K562 (cell line): ENCODE measurements around the gene IL20RB. TPM values are rescaled to one million over a fixed set of nuclear protein-coding genes. Genes with fewer than 3 reads are reported as not detected.
A peak's percentile ranks its signal among the peaks of the same experiment; 100 is the strongest.

Source experiments
- ETS2 ChIP-seq: IDR thresholded peaks from 2 replicates; pipeline ENCODE4 v1.6.1; 2016; ENCODE audit warnings: borderline replicate concordance, missing genetic modification characterization, mild to moderate bottlenecking, moderate library complexity, missing compliant biosample characterization; ENCODE audit not compliant: poor library complexity, severe bottlenecking
- NCOA2 ChIP-seq, 2 experiments: fragments of 450-650 bp; IDR thresholded peaks; 2 replicates each; pipeline ENCODE4 v1.6.1; 2018; ENCODE audit warnings: mild to moderate bottlenecking in 2 of 2, moderate library complexity in 1 of 2; ENCODE audit not compliant: partially characterized antibody in 2 of 2
- POLR2B ChIP-seq: fragments of 450-650 bp; IDR thresholded peaks from 2 replicates; pipeline ENCODE4 v1.6.1; 2018; ENCODE audit warnings: low read depth; ENCODE audit not compliant: partially characterized antibody
- SMARCA5 ChIP-seq: fragments of 450-650 bp; IDR thresholded peaks from 2 replicates; pipeline ENCODE4 v1.6.1; 2016
- TCF7 ChIP-seq: sonication (generic); IDR thresholded peaks from 2 replicates; pipeline ENCODE4 v1.6.1; 2016; ENCODE audit warnings: antibody characterized with exemption, borderline replicate concordance
- U2AF1 ChIP-seq: fragments of 200-400 bp; formaldehyde crosslinking; optimal IDR thresholded peaks from 2 replicates; pipeline ENCODE3; 2017; ENCODE audit warnings: mild to moderate bottlenecking, low read depth, low read length, moderate library complexity
- XRCC5 ChIP-seq: fragments of 200-400 bp; formaldehyde crosslinking; IDR thresholded peaks from 2 replicates; pipeline ENCODE4 v1.6.1; 2017; ENCODE audit warnings: low read depth, mild to moderate bottlenecking, low read length
- ZKSCAN8 ChIP-seq: fragments of 200-800 bp; sonication (Bioruptor generic); IDR thresholded peaks from 2 replicates; pipeline ENCODE4 v1.6.1; 2016; ENCODE audit warnings: missing genetic modification characterization, missing compliant biosample characterization
- ZNF124 ChIP-seq: sonication (generic); formaldehyde crosslinking; IDR thresholded peaks from 2 replicates; pipeline ENCODE4 v1.8.1; 2022; ENCODE audit warnings: missing genetic modification reagents
- ZNF3 ChIP-seq: fragments of 250-450 bp; sonication (Bioruptor Pico); IDR thresholded peaks from 2 replicates; pipeline ENCODE4 v1.5.0; 2021; ENCODE audit warnings: mild to moderate bottlenecking, moderate library complexity
- ZNF444 ChIP-seq: fragments of 250-450 bp; sonication (Bioruptor Pico); IDR thresholded peaks from 2 replicates; pipeline ENCODE4 v1.4.0; 2020; ENCODE audit warnings: mild to moderate bottlenecking, moderate library complexity
- ZNF445 ChIP-seq: fragments of 250-450 bp; sonication (Bioruptor Pico); IDR thresholded peaks from 2 replicates; pipeline ENCODE4 v1.4.0; 2020; ENCODE audit warnings: low read depth, mild to moderate bottlenecking, moderate library complexity
- ZNF717 ChIP-seq: fragments of 250-450 bp; sonication (Bioruptor Pico); IDR thresholded peaks from 2 replicates; pipeline ENCODE4 v1.5.0; 2021
- polyA plus RNA-seq, 8 experiments: library from polyadenylated mRNA; depleted of rRNA in 4 of 8; stranded (reverse) in 5 of 8; unstranded in 3 of 8; fragments of >200 nt; fragmentation: Nextera tagmentation in 2 of 8; fragmentation: Illumina TruSeq in 1 of 8; extraction: Ambion mirVana in 2 of 8; extraction: Trizol in 1 of 8; gene quantifications; 2 replicates each; pipeline versions ENCODE4 v1.2.1 to v1.2.3, GENCODE V29; 2011 to 2014; ENCODE audit warnings: inconsistent platforms in 1 of 8, missing spikeins in 1 of 8
- total RNA-seq, 7 experiments: library from RNA; depleted of rRNA in 6 of 7; stranded (reverse); fragments of >200 nt in 6 of 7; fragmentation: Illumina TruSeq in 2 of 7; extraction: Trizol in 2 of 7; gene quantifications; 2 replicates each; pipeline versions ENCODE4 v1.2.1 to v1.2.3, GENCODE V29; 2011 to 2021; ENCODE audit warnings: low replicate concordance in 1 of 7
- TF ChIP-seq, protein P1 (sequence below): fragments of 200-600 bp; sonication (generic); IDR thresholded peaks from one replicate; pipeline ENCODE4 v1.6.1; 2012; ENCODE audit warnings: mild to moderate bottlenecking, low read depth, low read length, inconsistent platforms
- TF ChIP-seq, protein P2 (sequence below): sonication (generic); formaldehyde crosslinking; IDR thresholded peaks from 2 replicates; pipeline ENCODE4 v1.8.1; 2022; ENCODE audit warnings: missing genetic modification reagents
- TF ChIP-seq, protein P3 (sequence below): fragments of 250-450 bp; sonication (Bioruptor Pico); IDR thresholded peaks from 2 replicates; pipeline ENCODE4 v1.4.0; 2020; ENCODE audit warnings: borderline replicate concordance

The IL20RB gene
- total and polyA plus RNA-seq, 9 of the 15 experiments (the other 6 are each of a cell fraction or from before 2014, with no cell fraction given): 0.77 to 9.9 (median 6.1) TPM

DNA sequence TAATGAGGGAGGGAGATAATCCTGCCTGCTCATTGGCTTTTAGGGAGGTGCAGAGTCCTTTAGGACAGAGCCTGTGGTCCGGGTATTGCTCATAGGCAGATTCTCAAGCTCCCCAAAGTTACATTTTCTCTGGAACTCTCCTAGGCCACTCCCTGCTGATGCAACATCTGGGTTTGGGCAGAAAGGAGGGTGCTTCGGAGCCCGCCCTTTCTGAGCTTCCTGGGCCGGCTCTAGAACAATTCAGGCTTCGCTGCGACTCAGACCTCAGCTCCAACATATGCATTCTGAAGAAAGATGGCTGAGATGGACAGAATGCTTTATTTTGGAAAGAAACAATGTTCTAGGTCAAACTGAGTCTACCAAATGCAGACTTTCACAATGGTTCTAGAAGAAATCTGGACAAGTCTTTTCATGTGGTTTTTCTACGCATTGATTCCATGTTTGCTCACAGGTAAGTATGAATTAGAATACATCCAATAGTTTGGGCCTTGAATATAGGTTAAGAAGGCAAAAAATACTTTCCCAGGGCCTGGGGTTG is at the start of gene IL20RB (continued):
- TF ChIP-seq, protein P1, sequence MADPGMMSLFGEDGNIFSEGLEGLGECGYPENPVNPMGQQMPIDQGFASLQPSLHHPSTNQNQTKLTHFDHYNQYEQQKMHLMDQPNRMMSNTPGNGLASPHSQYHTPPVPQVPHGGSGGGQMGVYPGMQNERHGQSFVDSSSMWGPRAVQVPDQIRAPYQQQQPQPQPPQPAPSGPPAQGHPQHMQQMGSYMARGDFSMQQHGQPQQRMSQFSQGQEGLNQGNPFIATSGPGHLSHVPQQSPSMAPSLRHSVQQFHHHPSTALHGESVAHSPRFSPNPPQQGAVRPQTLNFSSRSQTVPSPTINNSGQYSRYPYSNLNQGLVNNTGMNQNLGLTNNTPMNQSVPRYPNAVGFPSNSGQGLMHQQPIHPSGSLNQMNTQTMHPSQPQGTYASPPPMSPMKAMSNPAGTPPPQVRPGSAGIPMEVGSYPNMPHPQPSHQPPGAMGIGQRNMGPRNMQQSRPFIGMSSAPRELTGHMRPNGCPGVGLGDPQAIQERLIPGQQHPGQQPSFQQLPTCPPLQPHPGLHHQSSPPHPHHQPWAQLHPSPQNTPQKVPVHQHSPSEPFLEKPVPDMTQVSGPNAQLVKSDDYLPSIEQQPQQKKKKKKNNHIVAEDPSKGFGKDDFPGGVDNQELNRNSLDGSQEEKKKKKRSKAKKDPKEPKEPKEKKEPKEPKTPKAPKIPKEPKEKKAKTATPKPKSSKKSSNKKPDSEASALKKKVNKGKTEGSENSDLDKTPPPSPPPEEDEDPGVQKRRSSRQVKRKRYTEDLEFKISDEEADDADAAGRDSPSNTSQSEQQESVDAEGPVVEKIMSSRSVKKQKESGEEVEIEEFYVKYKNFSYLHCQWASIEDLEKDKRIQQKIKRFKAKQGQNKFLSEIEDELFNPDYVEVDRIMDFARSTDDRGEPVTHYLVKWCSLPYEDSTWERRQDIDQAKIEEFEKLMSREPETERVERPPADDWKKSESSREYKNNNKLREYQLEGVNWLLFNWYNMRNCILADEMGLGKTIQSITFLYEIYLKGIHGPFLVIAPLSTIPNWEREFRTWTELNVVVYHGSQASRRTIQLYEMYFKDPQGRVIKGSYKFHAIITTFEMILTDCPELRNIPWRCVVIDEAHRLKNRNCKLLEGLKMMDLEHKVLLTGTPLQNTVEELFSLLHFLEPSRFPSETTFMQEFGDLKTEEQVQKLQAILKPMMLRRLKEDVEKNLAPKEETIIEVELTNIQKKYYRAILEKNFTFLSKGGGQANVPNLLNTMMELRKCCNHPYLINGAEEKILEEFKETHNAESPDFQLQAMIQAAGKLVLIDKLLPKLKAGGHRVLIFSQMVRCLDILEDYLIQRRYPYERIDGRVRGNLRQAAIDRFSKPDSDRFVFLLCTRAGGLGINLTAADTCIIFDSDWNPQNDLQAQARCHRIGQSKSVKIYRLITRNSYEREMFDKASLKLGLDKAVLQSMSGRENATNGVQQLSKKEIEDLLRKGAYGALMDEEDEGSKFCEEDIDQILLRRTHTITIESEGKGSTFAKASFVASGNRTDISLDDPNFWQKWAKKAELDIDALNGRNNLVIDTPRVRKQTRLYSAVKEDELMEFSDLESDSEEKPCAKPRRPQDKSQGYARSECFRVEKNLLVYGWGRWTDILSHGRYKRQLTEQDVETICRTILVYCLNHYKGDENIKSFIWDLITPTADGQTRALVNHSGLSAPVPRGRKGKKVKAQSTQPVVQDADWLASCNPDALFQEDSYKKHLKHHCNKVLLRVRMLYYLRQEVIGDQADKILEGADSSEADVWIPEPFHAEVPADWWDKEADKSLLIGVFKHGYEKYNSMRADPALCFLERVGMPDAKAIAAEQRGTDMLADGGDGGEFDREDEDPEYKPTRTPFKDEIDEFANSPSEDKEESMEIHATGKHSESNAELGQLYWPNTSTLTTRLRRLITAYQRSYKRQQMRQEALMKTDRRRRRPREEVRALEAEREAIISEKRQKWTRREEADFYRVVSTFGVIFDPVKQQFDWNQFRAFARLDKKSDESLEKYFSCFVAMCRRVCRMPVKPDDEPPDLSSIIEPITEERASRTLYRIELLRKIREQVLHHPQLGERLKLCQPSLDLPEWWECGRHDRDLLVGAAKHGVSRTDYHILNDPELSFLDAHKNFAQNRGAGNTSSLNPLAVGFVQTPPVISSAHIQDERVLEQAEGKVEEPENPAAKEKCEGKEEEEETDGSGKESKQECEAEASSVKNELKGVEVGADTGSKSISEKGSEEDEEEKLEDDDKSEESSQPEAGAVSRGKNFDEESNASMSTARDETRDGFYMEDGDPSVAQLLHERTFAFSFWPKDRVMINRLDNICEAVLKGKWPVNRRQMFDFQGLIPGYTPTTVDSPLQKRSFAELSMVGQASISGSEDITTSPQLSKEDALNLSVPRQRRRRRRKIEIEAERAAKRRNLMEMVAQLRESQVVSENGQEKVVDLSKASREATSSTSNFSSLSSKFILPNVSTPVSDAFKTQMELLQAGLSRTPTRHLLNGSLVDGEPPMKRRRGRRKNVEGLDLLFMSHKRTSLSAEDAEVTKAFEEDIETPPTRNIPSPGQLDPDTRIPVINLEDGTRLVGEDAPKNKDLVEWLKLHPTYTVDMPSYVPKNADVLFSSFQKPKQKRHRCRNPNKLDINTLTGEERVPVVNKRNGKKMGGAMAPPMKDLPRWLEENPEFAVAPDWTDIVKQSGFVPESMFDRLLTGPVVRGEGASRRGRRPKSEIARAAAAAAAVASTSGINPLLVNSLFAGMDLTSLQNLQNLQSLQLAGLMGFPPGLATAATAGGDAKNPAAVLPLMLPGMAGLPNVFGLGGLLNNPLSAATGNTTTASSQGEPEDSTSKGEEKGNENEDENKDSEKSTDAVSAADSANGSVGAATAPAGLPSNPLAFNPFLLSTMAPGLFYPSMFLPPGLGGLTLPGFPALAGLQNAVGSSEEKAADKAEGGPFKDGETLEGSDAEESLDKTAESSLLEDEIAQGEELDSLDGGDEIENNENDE: no peak
- no peak for TF ChIP-seq TCF7
- no peak for TF ChIP-seq ZNF444
- no peak for TF ChIP-seq ZNF3
- TF ChIP-seq NCOA2 (IDR thresholded peaks at IDR 0.05; ENCODE audit: partially characterized antibody in 2 of 2): no peak
- no peak for TF ChIP-seq ZKSCAN8 (CRISPR knock-in tag)
- no peak for TF ChIP-seq ZNF124 (CRISPR knock-in tag)
- TF ChIP-seq ZNF445: no peak
- TF ChIP-seq ZNF717 (CRISPR knock-in tag): no peak
- TF ChIP-seq U2AF1: no peak
- peak; percentile 57 for TF ChIP-seq POLR2B
- TF ChIP-seq SMARCA5: no peak
- no peak for TF ChIP-seq XRCC5
- no peak for TF ChIP-seq ETS2
- TF ChIP-seq, protein P2, sequence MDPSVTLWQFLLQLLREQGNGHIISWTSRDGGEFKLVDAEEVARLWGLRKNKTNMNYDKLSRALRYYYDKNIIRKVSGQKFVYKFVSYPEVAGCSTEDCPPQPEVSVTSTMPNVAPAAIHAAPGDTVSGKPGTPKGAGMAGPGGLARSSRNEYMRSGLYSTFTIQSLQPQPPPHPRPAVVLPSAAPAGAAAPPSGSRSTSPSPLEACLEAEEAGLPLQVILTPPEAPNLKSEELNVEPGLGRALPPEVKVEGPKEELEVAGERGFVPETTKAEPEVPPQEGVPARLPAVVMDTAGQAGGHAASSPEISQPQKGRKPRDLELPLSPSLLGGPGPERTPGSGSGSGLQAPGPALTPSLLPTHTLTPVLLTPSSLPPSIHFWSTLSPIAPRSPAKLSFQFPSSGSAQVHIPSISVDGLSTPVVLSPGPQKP (CRISPR knock-in tag): no peak
- TF ChIP-seq, protein P3, sequence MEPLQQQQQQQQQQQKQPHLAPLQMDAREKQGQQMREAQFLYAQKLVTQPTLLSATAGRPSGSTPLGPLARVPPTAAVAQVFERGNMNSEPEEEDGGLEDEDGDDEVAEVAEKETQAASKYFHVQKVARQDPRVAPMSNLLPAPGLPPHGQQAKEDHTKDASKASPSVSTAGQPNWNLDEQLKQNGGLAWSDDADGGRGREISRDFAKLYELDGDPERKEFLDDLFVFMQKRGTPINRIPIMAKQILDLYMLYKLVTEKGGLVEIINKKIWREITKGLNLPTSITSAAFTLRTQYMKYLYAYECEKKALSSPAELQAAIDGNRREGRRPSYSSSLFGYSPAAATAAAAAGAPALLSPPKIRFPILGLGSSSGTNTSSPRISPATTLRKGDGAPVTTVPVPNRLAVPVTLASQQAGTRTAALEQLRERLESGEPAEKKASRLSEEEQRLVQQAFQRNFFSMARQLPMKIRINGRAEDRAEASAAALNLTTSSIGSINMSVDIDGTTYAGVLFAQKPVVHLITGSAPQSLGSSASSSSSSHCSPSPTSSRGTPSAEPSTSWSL (CRISPR knock-in tag): no peak
